Ishikawa (cell line): Measurements from ENCODE around the gene NUDT9.

Experiments used
- CEBPB ChIP-seq: IDR thresholded peaks from 2 replicates; pipeline ENCODE4 v1.6.1; 2012
- CREB1 ChIP-seq: IDR thresholded peaks from 2 replicates; pipeline ENCODE4 v1.6.1; 2012; ENCODE audit warnings: low read depth
- EP300 ChIP-seq: IDR thresholded peaks from 2 replicates; pipeline ENCODE4 v1.6.1; 2012; ENCODE audit warnings: borderline replicate concordance
- FOXM1 ChIP-seq: IDR thresholded peaks from 2 replicates; pipeline ENCODE4 v1.6.1; 2012; ENCODE audit warnings: low read depth, borderline replicate concordance
- TAF1 ChIP-seq: IDR thresholded peaks from 2 replicates; pipeline ENCODE4 v1.6.1; 2012; ENCODE audit warnings: low read depth, mild to moderate bottlenecking
- ZBTB7A ChIP-seq: IDR thresholded peaks from 2 replicates; pipeline ENCODE4 v1.6.1; 2012; ENCODE audit warnings: low read depth
- TF ChIP-seq, protein P1 (sequence below): IDR thresholded peaks from 2 replicates; pipeline ENCODE4 v1.6.1; 2012; ENCODE audit warnings: low read depth, mild to moderate bottlenecking
- TF ChIP-seq, protein P2 (sequence below): IDR thresholded peaks from 2 replicates; pipeline ENCODE4 v1.6.1; 2012

GRCh38 chr4:87458913-87459312, 36.5 kb downstream of the NUDT9 start:
- TF ChIP-seq, protein P1, sequence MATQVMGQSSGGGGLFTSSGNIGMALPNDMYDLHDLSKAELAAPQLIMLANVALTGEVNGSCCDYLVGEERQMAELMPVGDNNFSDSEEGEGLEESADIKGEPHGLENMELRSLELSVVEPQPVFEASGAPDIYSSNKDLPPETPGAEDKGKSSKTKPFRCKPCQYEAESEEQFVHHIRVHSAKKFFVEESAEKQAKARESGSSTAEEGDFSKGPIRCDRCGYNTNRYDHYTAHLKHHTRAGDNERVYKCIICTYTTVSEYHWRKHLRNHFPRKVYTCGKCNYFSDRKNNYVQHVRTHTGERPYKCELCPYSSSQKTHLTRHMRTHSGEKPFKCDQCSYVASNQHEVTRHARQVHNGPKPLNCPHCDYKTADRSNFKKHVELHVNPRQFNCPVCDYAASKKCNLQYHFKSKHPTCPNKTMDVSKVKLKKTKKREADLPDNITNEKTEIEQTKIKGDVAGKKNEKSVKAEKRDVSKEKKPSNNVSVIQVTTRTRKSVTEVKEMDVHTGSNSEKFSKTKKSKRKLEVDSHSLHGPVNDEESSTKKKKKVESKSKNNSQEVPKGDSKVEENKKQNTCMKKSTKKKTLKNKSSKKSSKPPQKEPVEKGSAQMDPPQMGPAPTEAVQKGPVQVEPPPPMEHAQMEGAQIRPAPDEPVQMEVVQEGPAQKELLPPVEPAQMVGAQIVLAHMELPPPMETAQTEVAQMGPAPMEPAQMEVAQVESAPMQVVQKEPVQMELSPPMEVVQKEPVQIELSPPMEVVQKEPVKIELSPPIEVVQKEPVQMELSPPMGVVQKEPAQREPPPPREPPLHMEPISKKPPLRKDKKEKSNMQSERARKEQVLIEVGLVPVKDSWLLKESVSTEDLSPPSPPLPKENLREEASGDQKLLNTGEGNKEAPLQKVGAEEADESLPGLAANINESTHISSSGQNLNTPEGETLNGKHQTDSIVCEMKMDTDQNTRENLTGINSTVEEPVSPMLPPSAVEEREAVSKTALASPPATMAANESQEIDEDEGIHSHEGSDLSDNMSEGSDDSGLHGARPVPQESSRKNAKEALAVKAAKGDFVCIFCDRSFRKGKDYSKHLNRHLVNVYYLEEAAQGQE: no peak
- no peak for TF ChIP-seq CREB1
- TF ChIP-seq CEBPB: no peak
- TF ChIP-seq, protein P2, sequence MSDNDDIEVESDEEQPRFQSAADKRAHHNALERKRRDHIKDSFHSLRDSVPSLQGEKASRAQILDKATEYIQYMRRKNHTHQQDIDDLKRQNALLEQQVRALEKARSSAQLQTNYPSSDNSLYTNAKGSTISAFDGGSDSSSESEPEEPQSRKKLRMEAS: no peak
- TF ChIP-seq EP300: no peak
- no peak for TF ChIP-seq TAF1
- TF ChIP-seq FOXM1: no peak
- no peak for TF ChIP-seq ZBTB7A
